ENCODE measurements around the gene IQCK.

GRCh38 chr16:19688396-19689024 lies 29.6 kb upstream of the IQCK start:
- TF ChIP-seq, protein P1, sequence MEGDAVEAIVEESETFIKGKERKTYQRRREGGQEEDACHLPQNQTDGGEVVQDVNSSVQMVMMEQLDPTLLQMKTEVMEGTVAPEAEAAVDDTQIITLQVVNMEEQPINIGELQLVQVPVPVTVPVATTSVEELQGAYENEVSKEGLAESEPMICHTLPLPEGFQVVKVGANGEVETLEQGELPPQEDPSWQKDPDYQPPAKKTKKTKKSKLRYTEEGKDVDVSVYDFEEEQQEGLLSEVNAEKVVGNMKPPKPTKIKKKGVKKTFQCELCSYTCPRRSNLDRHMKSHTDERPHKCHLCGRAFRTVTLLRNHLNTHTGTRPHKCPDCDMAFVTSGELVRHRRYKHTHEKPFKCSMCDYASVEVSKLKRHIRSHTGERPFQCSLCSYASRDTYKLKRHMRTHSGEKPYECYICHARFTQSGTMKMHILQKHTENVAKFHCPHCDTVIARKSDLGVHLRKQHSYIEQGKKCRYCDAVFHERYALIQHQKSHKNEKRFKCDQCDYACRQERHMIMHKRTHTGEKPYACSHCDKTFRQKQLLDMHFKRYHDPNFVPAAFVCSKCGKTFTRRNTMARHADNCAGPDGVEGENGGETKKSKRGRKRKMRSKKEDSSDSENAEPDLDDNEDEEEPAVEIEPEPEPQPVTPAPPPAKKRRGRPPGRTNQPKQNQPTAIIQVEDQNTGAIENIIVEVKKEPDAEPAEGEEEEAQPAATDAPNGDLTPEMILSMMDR (IDR thresholded peaks at IDR 0.05): no peak
- TF ChIP-seq SIN3A (IDR thresholded peaks at IDR 0.05; ENCODE audit: borderline replicate concordance, insufficient read depth, low read depth, low read length): no peak
- TF ChIP-seq, protein P2, sequence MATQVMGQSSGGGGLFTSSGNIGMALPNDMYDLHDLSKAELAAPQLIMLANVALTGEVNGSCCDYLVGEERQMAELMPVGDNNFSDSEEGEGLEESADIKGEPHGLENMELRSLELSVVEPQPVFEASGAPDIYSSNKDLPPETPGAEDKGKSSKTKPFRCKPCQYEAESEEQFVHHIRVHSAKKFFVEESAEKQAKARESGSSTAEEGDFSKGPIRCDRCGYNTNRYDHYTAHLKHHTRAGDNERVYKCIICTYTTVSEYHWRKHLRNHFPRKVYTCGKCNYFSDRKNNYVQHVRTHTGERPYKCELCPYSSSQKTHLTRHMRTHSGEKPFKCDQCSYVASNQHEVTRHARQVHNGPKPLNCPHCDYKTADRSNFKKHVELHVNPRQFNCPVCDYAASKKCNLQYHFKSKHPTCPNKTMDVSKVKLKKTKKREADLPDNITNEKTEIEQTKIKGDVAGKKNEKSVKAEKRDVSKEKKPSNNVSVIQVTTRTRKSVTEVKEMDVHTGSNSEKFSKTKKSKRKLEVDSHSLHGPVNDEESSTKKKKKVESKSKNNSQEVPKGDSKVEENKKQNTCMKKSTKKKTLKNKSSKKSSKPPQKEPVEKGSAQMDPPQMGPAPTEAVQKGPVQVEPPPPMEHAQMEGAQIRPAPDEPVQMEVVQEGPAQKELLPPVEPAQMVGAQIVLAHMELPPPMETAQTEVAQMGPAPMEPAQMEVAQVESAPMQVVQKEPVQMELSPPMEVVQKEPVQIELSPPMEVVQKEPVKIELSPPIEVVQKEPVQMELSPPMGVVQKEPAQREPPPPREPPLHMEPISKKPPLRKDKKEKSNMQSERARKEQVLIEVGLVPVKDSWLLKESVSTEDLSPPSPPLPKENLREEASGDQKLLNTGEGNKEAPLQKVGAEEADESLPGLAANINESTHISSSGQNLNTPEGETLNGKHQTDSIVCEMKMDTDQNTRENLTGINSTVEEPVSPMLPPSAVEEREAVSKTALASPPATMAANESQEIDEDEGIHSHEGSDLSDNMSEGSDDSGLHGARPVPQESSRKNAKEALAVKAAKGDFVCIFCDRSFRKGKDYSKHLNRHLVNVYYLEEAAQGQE (IDR thresholded peaks at IDR 0.05; ENCODE audit: insufficient read depth in 1 of 2, low read depth in 2 of 2, low read length in 1 of 2): no peak

Data from Panc1 (cell line).